ENCODE results near the gene RTN4. TPM values are rescaled to one million over a fixed set of nuclear protein-coding genes. Genes with fewer than 3 reads are reported as not detected.

Gene RTN4
- total RNA-seq, 1 experiment from 2014 or later: 236 TPM

DNA sequence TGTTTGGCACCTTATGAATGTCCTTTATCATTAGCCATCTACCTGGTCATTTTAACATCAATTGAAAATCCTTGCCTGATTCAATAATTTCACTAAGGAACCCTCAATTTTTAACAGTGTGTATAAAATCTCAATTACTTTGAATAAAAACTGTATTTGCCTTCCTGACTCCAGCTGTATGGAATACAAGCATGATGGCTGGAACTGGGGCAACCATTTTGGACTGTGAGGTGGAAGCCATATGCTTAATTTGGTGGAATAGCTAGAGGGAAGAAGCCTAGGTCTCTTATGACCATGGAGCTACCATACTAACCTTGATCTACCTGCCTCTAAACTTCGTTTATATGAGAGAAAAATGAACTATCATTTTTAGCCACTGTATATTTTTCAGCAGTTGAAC is 12.5 kb upstream of the RTN4 start:
- Histone ChIP-seq H3K4me3 (ENCODE audit: low read depth, low read length) (no peak overlapping the region), H3K4me1 (no peaks in the 10 kb centered on the region), H3K9me3 (no peaks in the 10 kb centered on the region), H3K27me3 (replicated peaks; ENCODE audit: control insufficient read depth, insufficient read depth, low read length) (no peaks in the 10 kb centered on the region), H3K36me3 (ENCODE audit: control insufficient read depth, insufficient read depth, low read length) (no peaks in the 10 kb centered on the region)
- no peak for TF ChIP-seq CTCF (IDR thresholded peaks at IDR 0.05; ENCODE audit: insufficient read depth in 1 of 2, low read depth in 1 of 2, low read length in 1 of 2, severe bottlenecking in 1 of 2, unreplicated experiment in 1 of 2)
- no peak overlapping the region for H3K4me3 Mint-ChIP-seq (ENCODE audit: unreplicated experiment)
- intact Hi-C loops (cut with micrococcal nuclease; ENCODE audit: unreplicated experiment): loop anchor here (1.0 kb wide), 1 partner anchor 106 kb away; no protein-coding TSS in a partner anchor
- no peaks in the 10 kb centered on the region for H3K9me3 Mint-ChIP-seq (ENCODE audit: unreplicated experiment)
- no peaks in the 10 kb centered on the region for H3K36me3 Mint-ChIP-seq (ENCODE audit: insufficient read depth, unreplicated experiment)
- POLR2A ChIA-PET: no interaction called here
- peaks cover 2% of the 10 kb centered on the region for H3K4me1 Mint-ChIP-seq (ENCODE audit: low read depth, unreplicated experiment)
- no TSS peak for BruUV-seq (replicated peaks)
- DNase-seq: no peak
- CTCF ChIA-PET: interaction anchor here (0.5 to 0.7 kb wide), 3 partner anchors 224 to 1070 kb away, joined by 3 to 5 read pairs (median 3); no protein-coding TSS in a partner anchor
- no peak overlapping the region for H3K27ac Mint-ChIP-seq (ENCODE audit: unreplicated experiment)
- no peaks in the 10 kb centered on the region for H3K27me3 Mint-ChIP-seq (ENCODE audit: insufficient read depth, unreplicated experiment)

DNA sequence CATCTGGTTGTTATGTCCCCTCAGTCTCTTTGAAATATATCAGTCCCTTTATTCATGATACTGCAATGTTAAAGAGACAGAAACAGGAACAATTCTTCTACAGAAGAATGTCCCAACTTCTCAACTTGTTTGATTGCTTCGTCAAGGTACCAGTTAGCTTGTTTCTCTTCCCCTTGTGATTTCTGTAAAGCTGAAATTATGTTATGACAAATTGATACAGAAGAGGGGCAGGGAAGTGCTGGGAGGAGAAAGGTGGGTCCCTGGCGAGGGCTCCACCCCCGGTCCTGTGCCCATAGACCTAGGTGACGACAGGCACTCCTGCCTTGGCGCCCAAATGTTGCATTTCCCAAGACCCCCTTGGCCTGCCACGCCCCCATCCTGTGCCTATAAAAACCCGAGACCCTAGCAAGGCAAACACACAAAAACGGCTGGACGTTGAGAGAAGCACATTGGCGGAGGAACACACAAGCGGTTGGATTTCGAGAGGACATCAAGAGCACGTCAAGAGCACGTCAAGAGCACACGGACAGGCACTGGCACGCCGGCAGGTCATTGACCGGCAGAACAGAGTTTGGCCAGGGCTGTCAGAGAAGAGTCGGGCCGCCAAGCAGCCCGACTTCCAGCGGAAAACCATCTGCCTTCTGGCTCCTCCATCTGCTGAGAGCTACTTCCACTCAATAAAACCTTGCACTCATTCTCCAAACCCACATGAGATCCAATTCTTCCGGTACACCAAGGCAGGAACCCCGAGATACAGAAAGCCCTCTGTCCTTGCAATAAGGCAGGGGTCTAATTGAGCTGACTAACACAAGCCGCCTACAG is 11.5 kb upstream of the RTN4 start:
- DNase-seq: no peak
- Mint-ChIP-seq H3K27ac (ENCODE audit: unreplicated experiment) (no peak overlapping the region), H3K4me1 (ENCODE audit: low read depth, unreplicated experiment) (peaks cover 11% of the 10 kb centered on the region), H3K27me3 (ENCODE audit: insufficient read depth, unreplicated experiment) (no peaks in the 10 kb centered on the region), H3K4me3 (ENCODE audit: unreplicated experiment) (no peak overlapping the region), H3K9me3 (ENCODE audit: unreplicated experiment) (no peaks in the 10 kb centered on the region), H3K36me3 (ENCODE audit: insufficient read depth, unreplicated experiment) (no peaks in the 10 kb centered on the region)
- no TSS peak for BruUV-seq (replicated peaks)
- Histone ChIP-seq H3K9me3 (no peaks in the 10 kb centered on the region), H3K4me3 (ENCODE audit: low read depth, low read length) (no peak overlapping the region), H3K36me3 (ENCODE audit: control insufficient read depth, insufficient read depth, low read length) (no peaks in the 10 kb centered on the region), H3K4me1 (no peaks in the 10 kb centered on the region), H3K27me3 (replicated peaks; ENCODE audit: control insufficient read depth, insufficient read depth, low read length) (no peaks in the 10 kb centered on the region)
- TF ChIP-seq CTCF (IDR thresholded peaks at IDR 0.05; ENCODE audit: insufficient read depth in 1 of 2, low read depth in 1 of 2, low read length in 1 of 2, severe bottlenecking in 1 of 2, unreplicated experiment in 1 of 2): no peak
- CTCF ChIA-PET: interaction anchor here (0.7 kb wide), 1 partner anchor 12 kb away, joined by 3 read pairs; the partner anchor contains the start of gene RTN4
- POLR2A ChIA-PET: no interaction called here
- intact Hi-C loops (cut with micrococcal nuclease; ENCODE audit: unreplicated experiment): no loop called here

- no peaks in the 10 kb centered on the region for H3K36me3 Mint-ChIP-seq (ENCODE audit: insufficient read depth, unreplicated experiment)
- Histone ChIP-seq H3K4me3 (ENCODE audit: low read depth, low read length) (no peak overlapping the region), H3K9me3 (no peaks in the 10 kb centered on the region), H3K36me3 (ENCODE audit: control insufficient read depth, insufficient read depth, low read length) (no peaks in the 10 kb centered on the region), H3K4me1 (no peaks in the 10 kb centered on the region), H3K27me3 (replicated peaks; ENCODE audit: control insufficient read depth, insufficient read depth, low read length) (no peaks in the 10 kb centered on the region)
- intact Hi-C loops (cut with micrococcal nuclease; ENCODE audit: unreplicated experiment): no loop called here
- no peak for TF ChIP-seq CTCF (IDR thresholded peaks at IDR 0.05; ENCODE audit: insufficient read depth in 1 of 2, low read depth in 1 of 2, low read length in 1 of 2, severe bottlenecking in 1 of 2, unreplicated experiment in 1 of 2)
- ChIA-PET CTCF (no interaction called here), POLR2A (no interaction called here)
- no peak overlapping the region for H3K4me3 Mint-ChIP-seq (ENCODE audit: unreplicated experiment)
- H3K27ac Mint-ChIP-seq (ENCODE audit: unreplicated experiment): no peak overlapping the region
- no TSS peak for BruUV-seq (replicated peaks)
- DNase-seq: no peak
- H3K9me3 Mint-ChIP-seq (ENCODE audit: unreplicated experiment): no peaks in the 10 kb centered on the region
- peaks cover 11% of the 10 kb centered on the region for H3K4me1 Mint-ChIP-seq (ENCODE audit: low read depth, unreplicated experiment)
- no peaks in the 10 kb centered on the region for H3K27me3 Mint-ChIP-seq (ENCODE audit: insufficient read depth, unreplicated experiment)
Measured at GRCh38 chr2:55059793-55060192, 9.5 kb upstream of the RTN4 start.
